K562 (cell line): ENCODE data around the gene SPRED2. TPM values are rescaled to one million over a fixed set of nuclear protein-coding genes. Genes with fewer than 3 reads are reported as not detected.

Experiments
- ATAC-seq: fragments of 200-7000 bp; cut with Tn5 transposase; 3 replicates; pipeline ENCODE4 v1.9.1; 2020; ENCODE audit warnings: moderate library complexity
- BruUV-seq: library from RNA; stranded (reverse); fragments of 400-500 nt; replicated peaks from 2 replicates; lab custom pipeline; 2021; lab: Mats Ljungman, UMichigan
- CTCF ChIA-PET: fragments of 300-600 bp; formaldehyde crosslinking; extraction: SDS; loops from one replicate; lab custom pipeline; 2021; ENCODE audit warnings: low intra/inter-chr PET ratio; lab: Yijun Ruan, JAX
- POLR2A ChIA-PET: fragments of 300-600, 350-650 bp; sonication (Branson Sonifier 250); formaldehyde crosslinking; extraction: SDS; loops from one replicate; lab custom pipeline; 2021; ENCODE audit warnings: antibody characterized with exemption, inconsistent platforms; lab: Yijun Ruan, JAX
- DNase-seq, 4 experiments: peaks; one replicate each; pipeline versions ENCODE4 v3.0.0 to v3.0.0-alpha.2; 2011 to 2018; ENCODE audit warnings: low spot score in 3 of 4, mixed read lengths in 3 of 4; ENCODE audit errors: extremely low read depth in 1 of 4
- FAIRE-seq: peaks from 2 replicates; lab custom pipeline; 2011; peaks lifted over from hg19 to GRCh38; lab: Jason Lieb, UNC
- H2AFZ ChIP-seq: 2 replicates; pipeline ENCODE4 v1.6.0; 2011; ENCODE audit warnings: low read depth, low read length, control low read depth, inconsistent platforms
- H3K27ac ChIP-seq: fragments of 200-600 bp; 3 replicates; pipeline ENCODE4 v1.8.0; 2011; ENCODE audit warnings: low read depth, mild to moderate bottlenecking, control low read depth, inconsistent platforms, low read length, moderate library complexity, mixed read lengths; ENCODE audit errors: extremely low read depth
- H3K27me3 ChIP-seq, 2 experiments: fragments of 300-600 bp in 1 of 2; 2 replicates in 1 of 2; 3 replicates in 1 of 2; pipeline versions ENCODE4 v1.6.0 to v1.8.0; 2011; ENCODE audit warnings: inconsistent platforms in 2 of 2, low read length in 2 of 2, mild to moderate bottlenecking in 1 of 2, mixed read lengths in 1 of 2, moderate library complexity in 1 of 2; ENCODE audit not compliant: control insufficient read depth in 2 of 2, insufficient read depth in 2 of 2
- H3K36me3 ChIP-seq: fragments of 300-600 bp; 3 replicates; pipeline ENCODE4 v1.8.0; 2011; ENCODE audit warnings: mild to moderate bottlenecking, low read length, inconsistent platforms; ENCODE audit not compliant: control insufficient read depth, insufficient read depth
- H3K4me1 ChIP-seq, 2 experiments: fragments of 200-600 bp in 1 of 2; replicated peaks in 1 of 2; 2 replicates in 1 of 2; 3 replicates in 1 of 2; pipeline versions ENCODE4 v1.5.1 to v1.8.0; 2011; ENCODE audit warnings: inconsistent platforms in 2 of 2, low read length in 2 of 2, mild to moderate bottlenecking in 1 of 2, mixed read lengths in 1 of 2, moderate library complexity in 1 of 2; ENCODE audit not compliant: control insufficient read depth in 2 of 2, insufficient read depth in 2 of 2
- H3K4me2 ChIP-seq: 2 replicates; pipeline ENCODE4 v1.6.1; 2011; ENCODE audit warnings: low read length, control low read depth, inconsistent platforms, mixed read lengths; ENCODE audit not compliant: insufficient read depth
- H3K4me3 ChIP-seq: fragments of 200-600 bp; sonication (generic), shearing (Covaris generic); 2 replicates; pipeline ENCODE4 v1.5.1; 2016; ENCODE audit warnings: control low read depth, inconsistent platforms
- H3K79me2 ChIP-seq: fragments of 200-600 bp; 3 replicates; pipeline ENCODE4 v1.8.0; 2011; ENCODE audit warnings: low read length, inconsistent platforms; ENCODE audit not compliant: control insufficient read depth, insufficient read depth
- H3K9ac ChIP-seq, 2 experiments: 2 replicates each; pipeline versions ENCODE4 v1.6.0 to v1.6.1; 2011; ENCODE audit warnings: low read depth in 2 of 2, low read length in 2 of 2, control low read depth in 1 of 2, inconsistent platforms in 1 of 2, mild to moderate bottlenecking in 1 of 2, mixed read lengths in 1 of 2; ENCODE audit not compliant: insufficient read depth in 1 of 2
- H3K9me1 ChIP-seq: one replicate; pipeline ENCODE4 v1.6.0; 2011; ENCODE audit warnings: inconsistent platforms, mild to moderate bottlenecking, low read length, moderate library complexity; ENCODE audit not compliant: control insufficient read depth, insufficient read depth
- H3K9me3 ChIP-seq: replicated peaks from 2 replicates; pipeline ENCODE4 v1.5.1; 2011; ENCODE audit warnings: low read depth, low read length, inconsistent platforms; ENCODE audit not compliant: control insufficient read depth, insufficient read depth
- H4K20me1 ChIP-seq: replicated peaks from 2 replicates; pipeline ENCODE4 v1.6.1; 2011; ENCODE audit warnings: low read length, inconsistent platforms, mixed read lengths; ENCODE audit not compliant: control insufficient read depth, insufficient read depth
- CEBPG ChIP-seq, 3 experiments: fragments of 200-800 bp in 1 of 3; sonication (Bioruptor generic) in 1 of 3; sonication (generic) in 1 of 3; formaldehyde crosslinking in 1 of 3; IDR thresholded peaks in 2 of 3; conservative IDR thresholded peaks in 1 of 3; 2 replicates each; pipeline versions ENCODE4 v1.6.1 to v1.8.0; 2016 to 2022; ENCODE audit warnings: missing compliant biosample characterization in 2 of 3, missing genetic modification characterization in 2 of 3, mild to moderate bottlenecking in 1 of 3, missing genetic modification reagents in 1 of 3
- CHD4 ChIP-seq: fragments of 200-600 bp; sonication (generic); IDR thresholded peaks from 3 replicates; pipeline ENCODE4 v1.6.1; 2012; ENCODE audit warnings: low read depth, mild to moderate bottlenecking, mixed read lengths, low read length, inconsistent platforms; ENCODE audit not compliant: insufficient read depth, insufficient replicate concordance, poor library complexity, severe bottlenecking
- GATA2 ChIP-seq: sonication (generic); formaldehyde crosslinking; IDR thresholded peaks from 2 replicates; pipeline ENCODE4 v1.4.0; 2020; ENCODE audit warnings: mild to moderate bottlenecking, missing genetic modification reagents
- PRDM10 ChIP-seq: fragments of 450-650 bp; IDR thresholded peaks from 2 replicates; pipeline ENCODE4 v1.6.1; 2018; ENCODE audit not compliant: partially characterized antibody
- WGBS: fragments of 100-300 bp; shearing (Covaris generic); methylation state at CpG from one replicate; pipeline ENCODE4 v1.1.6; 2016; ENCODE audit warnings: low coverage, mixed read lengths; ENCODE audit not compliant: insufficient coverage; ENCODE audit errors: missing lambda C conversion rate; 5-methylcytosine and 5-hydroxymethylcytosine counted together
- in situ Hi-C: fragments of 300-500 bp; cut with MboI; formaldehyde crosslinking; loops from 4 replicates; pipeline ENCODE4 v1.15.0; 2018; ENCODE audit warnings: inconsistent platforms, mixed read lengths
- intact Hi-C: fragments of 100-400 bp; cut with micrococcal nuclease; formaldehyde crosslinking; loops from 2 replicates; pipeline ENCODE4 v1.14.2; 2022
- polyA plus RNA-seq, 8 experiments: library from polyadenylated mRNA; depleted of rRNA in 4 of 8; stranded (reverse) in 5 of 8; unstranded in 3 of 8; fragments of >200 nt; fragmentation: Nextera tagmentation in 2 of 8; fragmentation: Illumina TruSeq in 1 of 8; extraction: Ambion mirVana in 2 of 8; extraction: Trizol in 1 of 8; gene quantifications; 2 replicates each; pipeline versions ENCODE4 v1.2.1 to v1.2.3, GENCODE V29; 2011 to 2014; ENCODE audit warnings: inconsistent platforms in 1 of 8, missing spikeins in 1 of 8
- total RNA-seq, 7 experiments: library from RNA; depleted of rRNA in 6 of 7; stranded (reverse); fragments of >200 nt in 6 of 7; fragmentation: Illumina TruSeq in 2 of 7; extraction: Trizol in 2 of 7; gene quantifications; 2 replicates each; pipeline versions ENCODE4 v1.2.1 to v1.2.3, GENCODE V29; 2011 to 2021; ENCODE audit warnings: low replicate concordance in 1 of 7

The SPRED2 gene
- total and polyA plus RNA-seq, 9 of the 15 experiments (the other 6 are each of a cell fraction or from before 2014, with no cell fraction given), result 4.6 to 50.8 (median 14.1) TPM

DNA sequence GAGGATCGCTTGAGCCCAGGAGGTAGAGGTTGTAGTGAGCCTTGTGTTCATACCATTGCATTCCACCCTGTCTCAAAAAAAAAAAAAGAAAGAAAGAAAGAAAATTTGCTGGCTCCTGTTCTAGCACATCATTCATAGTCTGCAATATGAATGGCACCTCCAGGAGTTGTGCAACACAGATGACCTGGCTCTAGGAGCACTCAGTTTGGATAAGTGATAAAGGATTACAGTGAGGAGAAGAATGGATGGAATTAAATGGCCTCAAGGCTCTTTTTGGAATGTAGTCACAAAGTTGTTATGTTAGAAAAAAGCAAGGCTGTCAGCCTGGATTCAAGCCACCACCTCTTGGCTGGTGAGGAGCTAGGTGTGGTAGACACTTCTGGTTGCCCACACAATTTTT lies 21.5 kb upstream of the SPRED2 start (continued):
- TF ChIP-seq CEBPG (CRISPR knock-in tag; IDR thresholded peaks at IDR 0.05) (no peak), CEBPG (tag; conservative IDR thresholded peaks at IDR 0.05 in 1 of 2, IDR thresholded peaks at IDR 0.05 in 1 of 2) (0 out of 4 replicates have a peak, but pooled peaks of 1 of the 2 experiments have one; percentile 47)

DNA sequence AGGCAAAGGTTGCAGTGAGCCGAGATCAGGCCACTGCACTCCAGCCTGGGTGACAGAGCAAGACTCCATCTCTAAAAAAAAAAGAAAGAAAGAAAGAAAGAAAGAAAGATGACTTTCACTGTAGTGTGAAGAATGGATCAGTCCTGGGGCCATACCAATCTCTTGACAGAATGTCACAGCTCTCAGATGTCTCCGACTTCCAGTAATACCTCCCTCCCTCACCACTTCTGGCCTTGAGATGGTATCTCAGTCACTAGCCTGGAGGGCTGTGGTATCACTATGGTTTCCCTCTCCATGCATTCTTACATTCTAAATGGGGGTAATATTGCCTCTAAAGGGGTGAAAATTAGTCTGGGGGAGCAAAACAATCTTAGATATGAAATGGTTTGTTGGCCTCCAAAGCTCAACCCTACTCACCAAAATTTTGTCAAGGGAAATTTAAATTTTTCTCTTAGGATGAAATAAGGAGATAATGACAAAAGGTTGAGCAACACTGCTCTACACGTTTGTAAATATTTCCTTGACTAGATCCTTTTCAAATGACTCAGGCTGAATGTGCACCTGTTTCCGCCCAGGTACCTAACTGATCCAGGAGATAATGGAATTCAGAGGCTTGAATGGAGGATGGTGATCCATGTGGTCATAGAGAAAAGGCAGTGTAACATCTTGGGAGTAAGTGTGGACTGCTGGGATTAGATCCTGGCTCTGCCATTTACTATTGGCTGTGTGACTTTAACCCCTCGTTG lies 19.9 kb upstream of the SPRED2 start:
- Histone ChIP-seq H3K9ac (no peak overlapping the region), H3K9me1 (no peaks in the 10 kb centered on the region), H3K9me3 (no peaks in the 10 kb centered on the region), H4K20me1 (no peaks in the 10 kb centered on the region), H3K4me2 (no peak overlapping the region), H3K36me3 (no peaks in the 10 kb centered on the region), H2AFZ (no peak overlapping the region), H3K4me1 (peaks cover 0 to 3% of the 10 kb centered on the region in 2 experiments; a peak in 1 of 5 replicates), H3K27me3 (no peaks in the 10 kb centered on the region), H3K79me2 (no peaks in the 10 kb centered on the region), H3K4me3 (no peak overlapping the region), H3K27ac (no peak overlapping the region)
- DNase-seq (no peak), FAIRE-seq (no peak), ATAC-seq (peak; percentile 77)
- BruUV-seq, result no TSS peak
- TF ChIP-seq CEBPG (CRISPR knock-in tag; IDR thresholded peaks at IDR 0.05), result no peak
- TF ChIP-seq CEBPG (tag; conservative IDR thresholded peaks at IDR 0.05 in 1 of 2, IDR thresholded peaks at IDR 0.05 in 1 of 2), result peak; percentile 12 to 47; a peak in 1 of 4 replicates
- TF ChIP-seq CHD4, result no peak
- 0 out of 2 replicates have a peak, but pooled peaks have one; percentile 14 for TF ChIP-seq GATA2 (CRISPR knock-in tag)
- peak; percentile 88 for TF ChIP-seq PRDM10
- intact Hi-C loops, result no loop called here
- ChIA-PET POLR2A (interaction anchor here (0.6 to 1.3 kb wide), 5 partner anchors 11 to 570 kb away, joined by 3 to 5 read pairs (median 4); no protein-coding TSS in a partner anchor), CTCF (no interaction called here)
- in situ Hi-C loops, result no loop called here
- 11% methylated on average over 5 of the region's 5 CpGs for WGBS
